Sciatic nerve (tissue), 1 donor: ENCODE measurements around the gene COG3. TPM values are rescaled to one million over a fixed set of nuclear protein-coding genes. Genes with fewer than 3 reads are reported as not detected.

ENCODE experiments used
- total RNA-seq: library from RNA; stranded (reverse); fragmentation: NEBNext Ultra II Directional; extraction: Animal tissue kit (Norgen Biotek cat#: 25700); gene quantifications from one replicate; pipeline ENCODE4 v1.2.1, GENCODE V29; 2021
- donor health status: DM: no; HTN: no; CAD: no.

Gene COG3
- total RNA-seq, 1 donor from 2014 or later, result 34.4 TPM

Other genes starting within 250 kb of the COG3 start
- 3,518 TPM for gene TPT1, start 123.8 kb upstream of the COG3 start, total RNA-seq
- 28.8 TPM for gene SLC25A30, start 46.6 kb upstream of the COG3 start, total RNA-seq
- not detected for gene ERICH6B, start 150.8 kb downstream of the COG3 start, total RNA-seq
- not detected for gene CBY2, start 237.4 kb downstream of the COG3 start, total RNA-seq